Natural killer cell (primary cell): ENCODE results near the gene RNF213. TPM values are rescaled to one million over a fixed set of nuclear protein-coding genes. Genes with fewer than 3 reads are reported as not detected.

Experiments used
- ATAC-seq, 3 donors: fragments of 150-1000 bp in 2 of 3; fragments of 200-7000 bp in 1 of 3; cut with Tn5 transposase; 1 replicate in 1 of 3; 2 replicates in 2 of 3; pipeline ENCODE4 v1.10.0; 2021; ENCODE audit warnings: mild to moderate bottlenecking in 2 of 3, moderate library complexity in 2 of 3
- DNase-seq, 2 donors: peaks; one replicate each; pipeline versions ENCODE4 v3.0.0 to v3.0.0-alpha.2; 2013 to 2021; ENCODE audit warnings: mixed read lengths in 1 of 2
- H3K27ac ChIP-seq: one replicate; pipeline ENCODE4 v1.5.1; 2013; ENCODE audit warnings: mild to moderate bottlenecking, low read length
- H3K27me3 ChIP-seq: one replicate; pipeline ENCODE4 v1.6.1; 2013; ENCODE audit warnings: low read length; ENCODE audit not compliant: control insufficient read depth, insufficient read depth
- H3K36me3 ChIP-seq: one replicate; pipeline ENCODE4 v1.6.1; 2013; ENCODE audit warnings: low read length; ENCODE audit not compliant: control insufficient read depth, insufficient read depth
- H3K4me1 ChIP-seq: one replicate; pipeline ENCODE4 v1.6.1; 2013; ENCODE audit warnings: low read length; ENCODE audit not compliant: control insufficient read depth, insufficient read depth
- H3K4me3 ChIP-seq: one replicate; pipeline ENCODE4 v1.5.1; 2013; ENCODE audit warnings: low read length
- H3K9me3 ChIP-seq: one replicate; pipeline ENCODE4 v1.6.1; 2013; ENCODE audit warnings: low read length; ENCODE audit not compliant: control insufficient read depth, insufficient read depth
- H3K27ac Mint-ChIP-seq, 2 donors: one replicate each; pipeline ENCODE4 v1.8.0; 2022; ENCODE audit warnings: mild to moderate bottlenecking in 2 of 2, mixed read lengths in 2 of 2, moderate library complexity in 1 of 2
- H3K27me3 Mint-ChIP-seq, 2 donors: one replicate each; pipeline ENCODE4 v1.8.0; 2022; ENCODE audit warnings: low read depth in 2 of 2, mixed read lengths in 2 of 2
- H3K36me3 Mint-ChIP-seq: one replicate; pipeline ENCODE4 v1.8.0; 2022; ENCODE audit warnings: mixed read lengths
- H3K4me1 Mint-ChIP-seq, 2 donors: one replicate each; pipeline ENCODE4 v1.8.0; 2022; ENCODE audit warnings: mixed read lengths in 2 of 2
- H3K4me3 Mint-ChIP-seq: one replicate; pipeline ENCODE4 v1.8.0; 2022; ENCODE audit warnings: mild to moderate bottlenecking, moderate library complexity, mixed read lengths
- H3K9me3 Mint-ChIP-seq, 2 donors: one replicate each; pipeline ENCODE4 v1.8.0; 2022; ENCODE audit warnings: mixed read lengths in 2 of 2
- CTCF ChIP-seq: fragments of 200-600 bp; IDR thresholded peaks from one replicate; pipeline ENCODE4 v1.8.0; 2022; ENCODE audit warnings: antibody characterized with exemption
- WGBS: methylation state at CpG from one replicate; pipeline ENCODE4 v1.1.7; 2013; ENCODE audit warnings: missing lambda C conversion rate; ENCODE audit not compliant: insufficient coverage; 5-methylcytosine and 5-hydroxymethylcytosine counted together
- intact Hi-C: fragments of 100-400 bp; cut with micrococcal nuclease; formaldehyde crosslinking; loops from one replicate; pipeline ENCODE4 v1.14.2; 2022
- total RNA-seq, 4 donors: library from RNA; stranded (reverse); fragments of 120-200 nt in 1 of 4; gene quantifications; one replicate each; pipeline versions ENCODE4 v1.2.3 to v1.2.4, GENCODE V29; 2013 to 2022

RNF213 gene
- total RNA-seq, 3 donors from 2014 or later (not counting 1 experiment from before 2014, with no cell fraction given) = 929 to 1,120 (median 1,060) TPM

GRCh38 chr17:80429356-80430275, 169.0 kb downstream of the RNF213 start:
- Histone ChIP-seq H3K9me3 (no peaks in the 10 kb centered on the region), H3K4me3 (no peak overlapping the region), H3K27me3 (no peaks in the 10 kb centered on the region), H3K36me3 (no peaks in the 10 kb centered on the region), H3K27ac (no peak overlapping the region), H3K4me1 (peaks cover 27% of the 10 kb centered on the region)
- Mint-ChIP-seq H3K36me3 (no peaks in the 10 kb centered on the region), H3K27me3 (no peaks in the 10 kb centered on the region), H3K4me3 (no peak overlapping the region), H3K4me1 (peaks cover 0 to 8% of the 10 kb centered on the region in 2 donors), H3K27ac (no peak overlapping the region), H3K9me3 (no peaks in the 10 kb centered on the region)
- DNase-seq = no peak
- 93% methylated on average over 33 of the region's 33 CpGs for WGBS
- no peak for TF ChIP-seq CTCF
- ATAC-seq = no peak
- intact Hi-C loops = loop anchor here (10.0 kb wide), 1 partner anchor 675 kb away; no protein-coding TSS in a partner anchor

- Histone ChIP-seq H3K36me3 (no peaks in the 10 kb centered on the region), H3K4me3 (no peak overlapping the region), H3K4me1 (peaks cover 17% of the 10 kb centered on the region), H3K27ac (no peak overlapping the region), H3K9me3 (no peaks in the 10 kb centered on the region), H3K27me3 (no peaks in the 10 kb centered on the region)
- TF ChIP-seq CTCF = no peak
- 91% methylated on average over 15 of the region's 15 CpGs for WGBS
- H3K4me3 Mint-ChIP-seq = no peak overlapping the region
- intact Hi-C loops = no loop called here
- no peaks in the 10 kb centered on the region for H3K36me3 Mint-ChIP-seq
- no peaks in the 10 kb centered on the region for H3K27me3 Mint-ChIP-seq
- H3K9me3 Mint-ChIP-seq = no peaks in the 10 kb centered on the region
- no peak for DNase-seq
- H3K27ac Mint-ChIP-seq = no peak overlapping the region
- H3K4me1 Mint-ChIP-seq = peaks cover 0 to 8% of the 10 kb centered on the region in 2 donors
- ATAC-seq = no peak
Observed at GRCh38 chr17:80430446-80431245, 170.0 kb downstream of the RNF213 start.

GRCh38 chr17:80431246-80432195, 170.9 kb downstream of the RNF213 start:
- no peak for TF ChIP-seq CTCF
- 95% methylated on average over 29 of the region's 29 CpGs for WGBS
- Histone ChIP-seq H3K36me3 (no peaks in the 10 kb centered on the region), H3K4me1 (peaks cover 8% of the 10 kb centered on the region), H3K9me3 (no peaks in the 10 kb centered on the region), H3K27me3 (no peaks in the 10 kb centered on the region), H3K27ac (no peak overlapping the region), H3K4me3 (no peak overlapping the region)
- no peak overlapping the region for H3K27ac Mint-ChIP-seq
- H3K4me3 Mint-ChIP-seq = no peak overlapping the region
- intact Hi-C loops = no loop called here
- no peaks in the 10 kb centered on the region for H3K9me3 Mint-ChIP-seq
- no peaks in the 10 kb centered on the region for H3K36me3 Mint-ChIP-seq
- ATAC-seq (no peak), DNase-seq (no peak)
- no peaks in the 10 kb centered on the region for H3K27me3 Mint-ChIP-seq
- peaks cover 0 to 8% of the 10 kb centered on the region in 2 donors for H3K4me1 Mint-ChIP-seq
